IMR-90 (cell line): ENCODE data around the gene ERC2. TPM values are rescaled to one million over a fixed set of nuclear protein-coding genes. Genes with fewer than 3 reads are reported as not detected.

Experiments
- ATAC-seq: fragments of 200-7000 bp; cut with Tn5 transposase; 2 replicates; pipeline ENCODE4 v1.9.1; 2020; ENCODE audit warnings: low read depth, mild to moderate bottlenecking, moderate library complexity
- BruUV-seq: library from RNA; stranded (reverse); fragments of 400-500 nt; replicated peaks from 2 replicates; lab custom pipeline; 2021; lab: Mats Ljungman, UMichigan
- CTCF ChIA-PET: fragments of 300-600 bp; formaldehyde crosslinking; extraction: SDS; loops from one replicate; lab custom pipeline; 2021; ENCODE audit warnings: antibody characterized with exemption; lab: Yijun Ruan, JAX
- POLR2A ChIA-PET: fragments of 300-600 bp; sonication (Branson Sonifier 250); formaldehyde crosslinking; loops from one replicate; lab custom pipeline; 2022; ENCODE audit warnings: antibody characterized with exemption; ENCODE audit not compliant: unreplicated experiment; lab: Charles Lee
- DNase-seq: peaks from one replicate; pipeline ENCODE4 v3.0.0; 2013
- H2AFZ ChIP-seq: replicated peaks from 2 replicates; pipeline ENCODE3; 2013; ENCODE audit warnings: low read length, mild to moderate bottlenecking; ENCODE audit not compliant: poor library complexity
- H2AK5ac ChIP-seq: 2 replicates; pipeline ENCODE4 v1.6.1; 2013; ENCODE audit warnings: low read depth, low read length, inconsistent platforms
- H2AK9ac ChIP-seq: replicated peaks from 2 replicates; pipeline ENCODE3; 2013; ENCODE audit warnings: mild to moderate bottlenecking, low read depth, low read length, moderate library complexity; ENCODE audit not compliant: poor library complexity
- H2BK120ac ChIP-seq: 2 replicates; pipeline ENCODE4 v1.6.1; 2013; ENCODE audit warnings: low read depth, low read length, inconsistent platforms
- H2BK15ac ChIP-seq: 3 replicates; pipeline ENCODE4 v1.6.1; 2013; ENCODE audit warnings: low read depth, low read length, inconsistent platforms
- H2BK20ac ChIP-seq: 2 replicates; pipeline ENCODE4 v1.6.1; 2013; ENCODE audit warnings: low read depth, mild to moderate bottlenecking, inconsistent platforms, low read length, moderate library complexity
- H2BK5ac ChIP-seq: 2 replicates; pipeline ENCODE4 v1.6.1; 2013; ENCODE audit warnings: mild to moderate bottlenecking, low read depth, low read length, inconsistent platforms; ENCODE audit not compliant: poor library complexity, severe bottlenecking
- H3K14ac ChIP-seq: replicated peaks from 2 replicates; pipeline ENCODE4 v1.6.1; 2013; ENCODE audit warnings: low read depth, low read length, inconsistent platforms
- H3K18ac ChIP-seq: 2 replicates; pipeline ENCODE4 v1.6.1; 2013; ENCODE audit warnings: low read depth, low read length, control low read depth
- H3K23ac ChIP-seq: 2 replicates; pipeline ENCODE4 v1.6.1; 2013; ENCODE audit warnings: low read depth, low read length, inconsistent platforms
- H3K27ac ChIP-seq: 2 replicates; pipeline ENCODE4 v1.5.1; 2013; ENCODE audit warnings: mild to moderate bottlenecking, control low read depth, low read length; ENCODE audit not compliant: insufficient read depth
- H3K27me3 ChIP-seq: 2 replicates; pipeline ENCODE4 v1.6.1; 2013; ENCODE audit warnings: low read length; ENCODE audit not compliant: control insufficient read depth, insufficient read depth
- H3K36me3 ChIP-seq: 2 replicates; pipeline ENCODE4 v1.6.1; 2013; ENCODE audit warnings: low read length, mixed read lengths; ENCODE audit not compliant: control insufficient read depth, insufficient read depth
- H3K4ac ChIP-seq: 2 replicates; pipeline ENCODE4 v1.6.1; 2013; ENCODE audit warnings: low read depth, low read length, inconsistent platforms
- H3K4me1 ChIP-seq: 2 replicates; pipeline ENCODE4 v1.6.1; 2013; ENCODE audit warnings: low read length, mixed read lengths; ENCODE audit not compliant: control insufficient read depth, insufficient read depth
- H3K4me2 ChIP-seq: 2 replicates; pipeline ENCODE4 v1.6.1; 2013; ENCODE audit warnings: low read depth, mild to moderate bottlenecking, control low read depth, low read length, moderate library complexity
- H3K4me3 ChIP-seq: 2 replicates; pipeline ENCODE4 v1.5.1; 2013; ENCODE audit warnings: low read depth, mild to moderate bottlenecking, control low read depth, low read length, moderate library complexity; ENCODE audit not compliant: insufficient read depth
- H3K56ac ChIP-seq: 2 replicates; pipeline ENCODE4 v1.6.1; 2013; ENCODE audit warnings: low read length, inconsistent platforms; ENCODE audit not compliant: insufficient read depth; ENCODE audit errors: extremely low read depth
- H3K79me1 ChIP-seq, 2 experiments: 2 replicates each; pipeline ENCODE4 v1.6.1; 2013; ENCODE audit warnings: low read length in 2 of 2, inconsistent platforms in 1 of 2, low read depth in 1 of 2
- H3K9ac ChIP-seq: 2 replicates; pipeline ENCODE4 v1.6.1; 2013; ENCODE audit warnings: low read depth, low read length, control low read depth
- H3K9me1 ChIP-seq: 2 replicates; pipeline ENCODE4 v1.6.1; 2013; ENCODE audit warnings: low read length, inconsistent platforms; ENCODE audit not compliant: insufficient read depth
- H3K9me3 ChIP-seq: 2 replicates; pipeline ENCODE4 v1.6.1; 2013; ENCODE audit warnings: low read length; ENCODE audit not compliant: control insufficient read depth, insufficient read depth
- H4K20me1 ChIP-seq: 2 replicates; pipeline ENCODE4 v1.6.1; 2013; ENCODE audit warnings: low read length, inconsistent platforms; ENCODE audit not compliant: insufficient read depth
- H4K5ac ChIP-seq: 2 replicates; pipeline ENCODE4 v1.6.1; 2013; ENCODE audit warnings: mild to moderate bottlenecking, low read depth, low read length, control low read depth
- H4K8ac ChIP-seq, 2 experiments: 2 replicates each; pipeline ENCODE4 v1.6.1; 2013; ENCODE audit warnings: low read depth in 2 of 2, low read length in 2 of 2, control low read depth in 1 of 2, inconsistent platforms in 1 of 2
- H4K91ac ChIP-seq: 2 replicates; pipeline ENCODE4 v1.6.1; 2013; ENCODE audit warnings: low read depth, low read length, inconsistent platforms; ENCODE audit not compliant: insufficient read depth
- BHLHE40 ChIP-seq: fragments of 150-350 bp; IDR thresholded peaks from 2 replicates; pipeline ENCODE4 v1.6.1; 2016; ENCODE audit warnings: mild to moderate bottlenecking, low read depth, low read length
- CEBPB ChIP-seq: IDR thresholded peaks from 2 replicates; pipeline ENCODE4 v1.6.1; 2012; ENCODE audit warnings: low read depth, low read length, improper control_type of control experiment
- CHD1 ChIP-seq: IDR thresholded peaks from 2 replicates; pipeline ENCODE4 v1.6.1; 2012; ENCODE audit warnings: low read depth, low read length, improper control_type of control experiment
- FOS ChIP-seq: fragments of 150-350 bp; IDR thresholded peaks from 2 replicates; pipeline ENCODE4 v1.6.1; 2016; ENCODE audit warnings: low read depth, low read length
- MAFK ChIP-seq: IDR thresholded peaks from 2 replicates; pipeline ENCODE4 v1.6.1; 2012; ENCODE audit warnings: low read depth, low read length, improper control_type of control experiment
- MAZ ChIP-seq: IDR thresholded peaks from 2 replicates; pipeline ENCODE4 v1.6.1; 2012; ENCODE audit warnings: low read depth, mild to moderate bottlenecking, low read length, improper control_type of control experiment, moderate library complexity, borderline replicate concordance
- MXI1 ChIP-seq: IDR thresholded peaks from 2 replicates; pipeline ENCODE4 v1.6.1; 2012; ENCODE audit warnings: low read depth, mild to moderate bottlenecking, low read length, moderate library complexity, borderline replicate concordance
- NFE2L2 ChIP-seq: fragments of 150-350 bp; IDR thresholded peaks from 2 replicates; pipeline ENCODE4 v1.6.1; 2016; ENCODE audit warnings: low read depth, mild to moderate bottlenecking, low read length
- POLR2A ChIP-seq: IDR thresholded peaks from 2 replicates; pipeline ENCODE4 v1.6.1; 2012; ENCODE audit warnings: mild to moderate bottlenecking, low read depth, low read length
- RAD21 ChIP-seq: IDR thresholded peaks from 2 replicates; pipeline ENCODE4 v1.6.1; 2012; ENCODE audit warnings: low read length, improper control_type of control experiment
- RCOR1 ChIP-seq: IDR thresholded peaks from 2 replicates; pipeline ENCODE4 v1.6.1; 2012; ENCODE audit warnings: mild to moderate bottlenecking, low read length, improper control_type of control experiment; ENCODE audit not compliant: insufficient replicate concordance
- RFX5 ChIP-seq: IDR thresholded peaks from 2 replicates; pipeline ENCODE4 v1.8.0; 2012; ENCODE audit warnings: low read depth, mild to moderate bottlenecking, low read length, moderate library complexity
- SMC3 ChIP-seq: fragments of 150-350 bp; IDR thresholded peaks from 2 replicates; pipeline ENCODE4 v1.6.1; 2016; ENCODE audit warnings: low read depth, mild to moderate bottlenecking, antibody characterized with exemption, low read length, moderate library complexity
- WGBS, 2 experiments: methylation state at CpG; one replicate each; pipeline versions ENCODE4 v1.1.5 to v1.1.7; 2013; ENCODE audit warnings: missing lambda C conversion rate in 2 of 2; ENCODE audit not compliant: insufficient read length in 1 of 2; ENCODE audit errors: extremely low coverage in 2 of 2; 5-methylcytosine and 5-hydroxymethylcytosine counted together
- dilution Hi-C: fragments of 300-500 bp; cut with HindIII; formaldehyde crosslinking; loops from one replicate; pipeline ENCODE4 v1.14.3; 2018; ENCODE audit warnings: low sequenced_read_pairs; ENCODE audit not compliant: unreplicated experiment
- in situ Hi-C: fragments of 300-500 bp; cut with MboI; formaldehyde crosslinking; loops from 3 replicates; pipeline ENCODE4 v1.14.3; 2019; ENCODE audit warnings: low sequenced_read_pairs, inconsistent platforms, mixed read lengths
- intact Hi-C: fragments of 100-400 bp; cut with micrococcal nuclease; formaldehyde crosslinking; loops from 2 replicates; pipeline ENCODE4 v1.10.0; 2022
- polyA plus RNA-seq, 3 experiments: library from polyadenylated mRNA; depleted of rRNA; stranded (reverse); fragments of >200 nt; gene quantifications; 2 replicates each; pipeline ENCODE4 v1.2.3, GENCODE V29; 2012; ENCODE audit warnings: low replicate concordance in 1 of 3
- total RNA-seq: library from RNA; depleted of rRNA; stranded (reverse); fragments of >200 nt; gene quantifications from 2 replicates; pipeline ENCODE4 v1.2.3, GENCODE V29; 2012
- TF ChIP-seq, protein P1 (sequence below): fragments of 150-350 bp; IDR thresholded peaks from 2 replicates; pipeline ENCODE4 v1.6.1; 2017; ENCODE audit warnings: mild to moderate bottlenecking, antibody characterized with exemption, low read length, low read depth
- TF ChIP-seq, protein P2 (sequence below): conservative IDR thresholded peaks from 2 replicates; pipeline ENCODE4 v1.5.1; 2012; ENCODE audit warnings: mild to moderate bottlenecking, low read depth, low read length, improper control_type of control experiment
- TF ChIP-seq, protein P3 (sequence below): fragments of 150-350 bp; IDR thresholded peaks from 2 replicates; pipeline ENCODE4 v1.6.1; 2016; ENCODE audit warnings: low read depth, mild to moderate bottlenecking, low read length, moderate library complexity, borderline replicate concordance

Gene ERC2
- total and polyA plus RNA-seq, 2 of the 4 experiments (the other 2 are of a cell fraction), result 0.17 to 0.18 TPM

- no peak overlapping the region for H3K27ac ChIP-seq
- CTCF ChIA-PET, result no interaction called here
These were observed 640.5 kb downstream of the ERC2 start for GRCh38 chr3:55827786-55828185.

More at GRCh38 chr3:55827786-55828185, 640.5 kb downstream of the ERC2 start:
- 47% methylated on average over 5 of the region's 10 CpGs; no CpG with 5 or more reads in 1 of the 2 experiments for WGBS, 2 experiments
- no peak overlapping the region for H3K4ac ChIP-seq
- no peaks in the 10 kb centered on the region for H3K36me3 ChIP-seq
- no peak overlapping the region for H3K4me2 ChIP-seq
- H2BK120ac ChIP-seq, result peak overlapping the region; percentile 32
- H3K18ac ChIP-seq, result no peak overlapping the region
- H2AFZ ChIP-seq, result no peak overlapping the region
- H4K5ac ChIP-seq, result peak overlapping the region; percentile 4; the same call in 1 of the 2 replicates
- H2BK15ac ChIP-seq, result 0 out of 3 replicates have a peak overlapping the region, but pooled peaks have one; percentile 54
- no peak overlapping the region for H3K9ac ChIP-seq
- H4K91ac ChIP-seq, result no peak overlapping the region
- H3K4me1 ChIP-seq, result peaks cover 3% of the 10 kb centered on the region
- BruUV-seq, result no TSS peak
- in situ Hi-C loops, result no loop called here
- dilution Hi-C loops, result no loop called here
- no peak overlapping the region for H2AK9ac ChIP-seq
- H3K14ac ChIP-seq, result peak overlapping the region; percentile 3; the same call in 1 of the 2 replicates
- no peaks in the 10 kb centered on the region for H4K20me1 ChIP-seq
- H2BK5ac ChIP-seq, result no peak overlapping the region
- no peak for TF ChIP-seq SMC3
- TF ChIP-seq, protein P1, sequence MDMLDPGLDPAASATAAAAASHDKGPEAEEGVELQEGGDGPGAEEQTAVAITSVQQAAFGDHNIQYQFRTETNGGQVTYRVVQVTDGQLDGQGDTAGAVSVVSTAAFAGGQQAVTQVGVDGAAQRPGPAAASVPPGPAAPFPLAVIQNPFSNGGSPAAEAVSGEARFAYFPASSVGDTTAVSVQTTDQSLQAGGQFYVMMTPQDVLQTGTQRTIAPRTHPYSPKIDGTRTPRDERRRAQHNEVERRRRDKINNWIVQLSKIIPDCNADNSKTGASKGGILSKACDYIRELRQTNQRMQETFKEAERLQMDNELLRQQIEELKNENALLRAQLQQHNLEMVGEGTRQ, result no peak
- no peak for TF ChIP-seq FOS
- TF ChIP-seq MAFK, result no peak
- TF ChIP-seq RCOR1, result no peak
- no peak for TF ChIP-seq NFE2L2
- TF ChIP-seq, protein P2, sequence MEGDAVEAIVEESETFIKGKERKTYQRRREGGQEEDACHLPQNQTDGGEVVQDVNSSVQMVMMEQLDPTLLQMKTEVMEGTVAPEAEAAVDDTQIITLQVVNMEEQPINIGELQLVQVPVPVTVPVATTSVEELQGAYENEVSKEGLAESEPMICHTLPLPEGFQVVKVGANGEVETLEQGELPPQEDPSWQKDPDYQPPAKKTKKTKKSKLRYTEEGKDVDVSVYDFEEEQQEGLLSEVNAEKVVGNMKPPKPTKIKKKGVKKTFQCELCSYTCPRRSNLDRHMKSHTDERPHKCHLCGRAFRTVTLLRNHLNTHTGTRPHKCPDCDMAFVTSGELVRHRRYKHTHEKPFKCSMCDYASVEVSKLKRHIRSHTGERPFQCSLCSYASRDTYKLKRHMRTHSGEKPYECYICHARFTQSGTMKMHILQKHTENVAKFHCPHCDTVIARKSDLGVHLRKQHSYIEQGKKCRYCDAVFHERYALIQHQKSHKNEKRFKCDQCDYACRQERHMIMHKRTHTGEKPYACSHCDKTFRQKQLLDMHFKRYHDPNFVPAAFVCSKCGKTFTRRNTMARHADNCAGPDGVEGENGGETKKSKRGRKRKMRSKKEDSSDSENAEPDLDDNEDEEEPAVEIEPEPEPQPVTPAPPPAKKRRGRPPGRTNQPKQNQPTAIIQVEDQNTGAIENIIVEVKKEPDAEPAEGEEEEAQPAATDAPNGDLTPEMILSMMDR, result no peak
- TF ChIP-seq MXI1, result no peak
- TF ChIP-seq, protein P3, sequence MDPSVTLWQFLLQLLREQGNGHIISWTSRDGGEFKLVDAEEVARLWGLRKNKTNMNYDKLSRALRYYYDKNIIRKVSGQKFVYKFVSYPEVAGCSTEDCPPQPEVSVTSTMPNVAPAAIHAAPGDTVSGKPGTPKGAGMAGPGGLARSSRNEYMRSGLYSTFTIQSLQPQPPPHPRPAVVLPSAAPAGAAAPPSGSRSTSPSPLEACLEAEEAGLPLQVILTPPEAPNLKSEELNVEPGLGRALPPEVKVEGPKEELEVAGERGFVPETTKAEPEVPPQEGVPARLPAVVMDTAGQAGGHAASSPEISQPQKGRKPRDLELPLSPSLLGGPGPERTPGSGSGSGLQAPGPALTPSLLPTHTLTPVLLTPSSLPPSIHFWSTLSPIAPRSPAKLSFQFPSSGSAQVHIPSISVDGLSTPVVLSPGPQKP, result no peak
- no peak for TF ChIP-seq CHD1
- no peak for TF ChIP-seq POLR2A
- TF ChIP-seq CEBPB, result no peak
- no peak for TF ChIP-seq RAD21
- no peak for TF ChIP-seq RFX5
- no peak for TF ChIP-seq MAZ
- TF ChIP-seq BHLHE40, result no peak
- H3K27me3 ChIP-seq, result no peaks in the 10 kb centered on the region; the same call in 1 of the 2 replicates
- no peaks in the 10 kb centered on the region for H3K9me1 ChIP-seq
- no peak overlapping the region for H2AK5ac ChIP-seq
- POLR2A ChIA-PET, result no interaction called here
- peak overlapping the region; percentile 8 to 78; a peak in 2 of 4 replicates for H4K8ac ChIP-seq
- no peaks in the 10 kb centered on the region for H3K79me1 ChIP-seq
- H2BK20ac ChIP-seq, result peak overlapping the region; percentile 39; the same call in 1 of the 2 replicates
- H3K56ac ChIP-seq, result no peak overlapping the region
- H3K4me3 ChIP-seq, result no peak overlapping the region
- no peak overlapping the region for H3K23ac ChIP-seq
- intact Hi-C loops, result no loop called here
- DNase-seq (no peak), ATAC-seq (no peak)
- no peaks in the 10 kb centered on the region for H3K9me3 ChIP-seq
